HG02759 (cell line): ENCODE results near the gene SIX4.

ENCODE experiments used
- ATAC-seq: cut with Tn5 transposase; IDR thresholded peaks from one replicate; pipeline ENCODE4 v1.9.1; 2021; ENCODE audit warnings: mild to moderate bottlenecking, moderate library complexity; ENCODE audit not compliant: unreplicated experiment

Gene SIX4

GRCh38 chr14:60722357-60723115 lies 1.6 kb downstream of the SIX4 start:
- ATAC-seq: peak; percentile 25

DNA sequence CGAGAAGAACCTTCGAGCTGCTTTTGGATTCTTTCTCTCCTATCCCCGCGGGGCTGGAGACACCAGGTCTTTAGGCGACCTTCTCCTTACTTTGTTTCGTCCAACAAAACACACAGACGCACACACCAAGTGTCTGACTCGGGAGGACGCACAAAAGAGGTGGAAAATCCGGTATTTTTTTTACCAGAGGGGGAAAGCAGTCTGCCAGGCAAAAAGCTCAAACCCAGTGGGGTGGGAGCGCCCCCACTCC lies 2.1 kb downstream of the SIX4 start:
- no peak for ATAC-seq

GRCh38 chr14:60721326-60722106 lies 2.6 kb downstream of the SIX4 start:
- peak; percentile 25 for ATAC-seq

DNA sequence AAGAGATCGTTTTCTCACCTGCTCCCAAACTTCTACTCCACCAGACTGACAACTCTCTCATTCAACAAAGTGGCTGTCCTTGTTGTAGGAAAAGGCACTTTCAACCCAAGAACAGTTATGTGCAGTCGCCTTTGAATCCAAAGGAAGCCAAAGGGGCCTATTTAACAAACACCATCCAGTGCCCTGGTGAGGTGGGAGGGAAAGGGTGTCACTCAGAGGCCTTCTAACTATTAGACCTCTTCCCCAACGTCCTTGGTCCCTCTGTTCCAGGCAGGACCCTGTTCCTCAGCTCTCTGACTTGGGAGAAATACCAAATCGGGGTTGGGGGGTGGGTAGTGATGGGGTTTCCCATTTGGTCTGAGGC lies 3.2 kb downstream of the SIX4 start:
- no peak for ATAC-seq

DNA sequence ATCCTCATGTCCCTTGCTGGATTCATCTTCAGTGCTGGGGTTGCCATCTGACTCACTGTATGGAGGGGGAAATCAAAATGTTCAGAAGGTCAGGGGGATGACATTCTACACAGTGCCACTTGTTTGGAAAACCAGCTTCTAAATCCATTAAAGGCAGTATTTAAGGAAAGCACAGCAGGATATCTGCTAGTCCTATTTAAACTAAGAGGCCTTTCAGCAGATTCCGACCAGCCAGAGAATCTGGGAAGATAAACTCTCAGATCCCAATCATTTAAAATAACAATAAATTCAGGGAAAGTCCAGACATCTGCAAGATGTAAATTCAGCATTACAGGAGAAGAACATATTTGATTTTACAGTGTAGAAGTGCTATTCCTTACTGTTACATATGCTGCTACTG lies 3.8 kb downstream of the SIX4 start:
- no peak for ATAC-seq

DNA sequence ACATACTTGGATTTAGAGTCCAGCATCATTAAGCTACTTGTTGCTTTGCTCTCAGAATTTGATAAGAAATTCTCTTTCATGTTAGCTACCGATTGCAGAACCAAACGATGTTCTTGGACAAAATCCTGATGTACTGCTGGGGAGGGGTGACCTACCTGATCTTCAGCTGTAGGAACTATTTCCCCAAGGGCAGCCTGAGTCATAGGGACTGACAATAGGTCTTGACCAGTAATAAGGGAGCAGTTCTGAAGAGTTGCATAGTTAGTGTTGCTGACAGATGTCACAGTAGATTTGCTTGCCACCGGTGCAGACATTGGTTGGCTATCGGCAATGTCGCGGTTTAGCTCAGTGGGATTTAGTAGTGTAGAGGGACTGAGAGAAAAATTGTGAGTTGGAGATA lies 10.6 kb downstream of the SIX4 start:
- ATAC-seq: no peak

GRCh38 chr14:60710494-60710893 lies 13.7 kb downstream of the SIX4 start:
- no peak for ATAC-seq

GRCh38 chr14:60707858-60708257 lies 16.3 kb downstream of the SIX4 start:
- no peak for ATAC-seq

DNA sequence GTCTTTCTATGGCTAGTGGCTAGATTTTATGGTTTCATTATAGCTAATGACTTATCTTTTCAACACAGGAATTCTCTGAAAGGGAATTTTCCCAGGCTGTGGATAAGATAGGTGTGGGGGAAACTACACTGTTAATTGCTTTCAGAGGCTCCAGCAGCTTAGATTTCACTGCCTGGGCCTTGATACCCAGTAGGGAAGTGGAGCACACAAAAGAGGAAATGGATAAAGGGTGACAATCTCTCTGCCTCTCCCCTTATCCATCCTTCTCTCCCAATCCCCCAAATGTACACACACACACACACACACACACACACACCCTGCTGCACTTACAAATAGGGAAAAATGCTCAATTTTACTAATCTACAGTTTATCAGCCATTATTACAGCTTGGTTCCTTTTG lies 19.1 kb downstream of the SIX4 start:
- ATAC-seq: no peak

- no peak for ATAC-seq
Measured at GRCh38 chr14:60700598-60700997, 23.6 kb downstream of the SIX4 start.

DNA sequence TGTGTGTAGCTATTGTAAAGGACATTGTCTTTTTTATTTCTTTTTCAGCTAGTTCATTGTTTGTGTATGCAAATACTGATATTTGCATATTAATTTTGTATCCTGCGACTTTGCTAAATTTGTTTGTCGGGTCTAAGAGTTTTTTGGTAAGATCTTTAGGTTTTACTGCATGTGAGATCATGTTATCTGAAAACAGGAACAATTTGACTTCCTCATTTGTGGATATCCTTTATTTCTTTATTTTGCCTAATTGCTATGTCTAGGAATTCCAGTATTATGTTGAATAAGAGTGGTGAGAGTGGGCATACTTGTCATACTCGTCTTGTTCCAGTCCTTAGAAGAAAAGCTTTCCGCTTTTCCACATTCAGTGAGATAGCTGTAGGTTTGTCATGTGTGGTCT lies 28.8 kb downstream of the SIX4 start:
- ATAC-seq: no peak

GRCh38 chr14:60691383-60692113 lies 32.6 kb downstream of the SIX4 start:
- ATAC-seq: no peak

DNA sequence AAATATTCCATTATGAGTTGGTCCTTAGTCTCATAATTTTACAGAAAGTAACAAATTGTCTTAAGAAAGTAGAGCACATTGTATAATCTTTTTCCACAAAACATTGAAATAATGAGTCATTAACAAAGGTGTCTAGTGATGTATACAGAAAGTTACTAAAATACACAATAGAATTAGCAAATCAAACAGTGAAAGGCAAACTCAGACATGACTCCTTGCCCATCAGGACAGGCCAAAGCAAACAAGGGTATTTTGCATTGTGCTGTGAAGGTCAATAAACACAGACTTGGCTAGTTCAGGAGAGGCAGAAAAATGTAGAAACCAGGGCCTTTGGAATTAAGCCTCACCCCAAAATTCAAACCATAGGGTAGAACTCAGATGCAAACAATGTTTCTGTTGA lies 37.3 kb downstream of the SIX4 start:
- no peak for ATAC-seq

DNA sequence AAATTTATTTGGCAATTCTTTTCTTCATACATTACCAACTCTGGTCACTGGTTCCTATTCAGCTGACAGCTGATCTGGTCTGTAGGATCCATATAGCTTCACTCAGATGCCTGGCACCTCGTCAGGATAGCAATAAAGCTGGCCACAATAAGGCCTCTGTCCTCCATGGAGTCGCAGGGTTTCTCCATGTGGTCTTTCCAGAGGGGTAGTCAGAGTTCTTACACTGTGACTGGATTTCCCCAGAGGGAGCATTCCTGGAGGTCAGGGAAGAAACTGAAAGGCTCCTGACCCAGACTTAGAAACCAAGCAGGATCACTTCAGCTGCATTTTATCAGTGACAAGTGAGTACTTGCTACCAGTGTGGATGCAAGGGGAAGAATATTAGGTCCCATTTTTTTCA lies 39.9 kb downstream of the SIX4 start:
- no peak for ATAC-seq

DNA sequence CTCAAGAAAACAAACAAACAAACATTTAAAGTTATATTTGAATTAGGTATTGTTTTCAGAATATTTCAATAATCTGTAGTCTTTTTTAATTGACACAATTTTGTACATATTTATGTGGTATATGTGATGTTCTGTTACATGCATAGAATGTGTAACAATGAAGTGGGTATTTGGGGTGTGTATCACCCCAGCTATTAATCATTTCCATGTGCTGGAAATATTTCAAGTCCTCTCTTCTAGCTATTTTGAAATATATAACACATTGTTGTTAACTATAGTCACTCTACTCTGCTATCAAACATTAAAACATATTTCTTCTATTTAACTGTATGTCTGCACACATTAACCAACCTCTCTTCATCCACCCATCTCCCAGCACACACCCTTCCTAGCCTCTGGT lies 42.9 kb downstream of the SIX4 start:
- ATAC-seq: no peak

DNA sequence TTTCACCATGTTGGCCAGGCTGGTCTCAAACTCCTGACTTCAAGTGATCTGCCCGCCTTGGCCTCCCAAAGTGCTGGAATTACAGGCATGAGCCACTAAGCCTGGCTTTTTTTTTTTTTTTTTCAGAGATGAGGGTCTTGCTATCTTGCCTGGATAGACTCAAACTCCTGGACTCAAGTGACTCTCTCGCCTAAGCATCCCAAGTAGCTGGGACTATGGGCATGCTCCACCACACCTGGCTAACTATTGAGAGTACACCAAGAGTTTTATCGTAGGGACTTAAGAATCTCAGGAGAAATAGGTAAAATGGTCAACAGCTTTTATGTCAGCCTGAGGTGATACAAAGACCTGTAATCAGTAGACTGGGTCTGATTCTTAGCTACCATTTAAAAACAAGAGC lies 43.6 kb downstream of the SIX4 start:
- no peak for ATAC-seq

- ATAC-seq: no peak
Measured at GRCh38 chr14:60679566-60680258, 44.4 kb downstream of the SIX4 start.

DNA sequence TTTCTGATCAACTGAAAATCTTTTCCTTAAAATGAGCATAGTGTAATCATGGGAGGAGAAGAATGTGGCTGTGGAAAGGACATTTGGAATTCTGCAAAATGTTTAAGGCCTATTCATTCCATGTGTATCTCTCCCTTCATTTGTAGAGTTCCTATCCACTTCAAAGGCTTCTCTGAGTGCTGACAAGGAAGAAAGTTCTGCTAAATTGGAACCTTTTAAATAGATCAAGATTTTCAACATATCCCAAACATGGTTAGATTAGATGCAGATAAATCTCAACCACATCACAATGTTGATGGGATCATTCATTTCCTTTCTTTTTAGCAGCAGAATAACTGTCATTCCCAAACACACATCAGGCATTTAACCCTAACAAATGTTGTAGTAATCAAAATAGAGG lies 46.5 kb downstream of the SIX4 start:
- ATAC-seq: no peak

DNA sequence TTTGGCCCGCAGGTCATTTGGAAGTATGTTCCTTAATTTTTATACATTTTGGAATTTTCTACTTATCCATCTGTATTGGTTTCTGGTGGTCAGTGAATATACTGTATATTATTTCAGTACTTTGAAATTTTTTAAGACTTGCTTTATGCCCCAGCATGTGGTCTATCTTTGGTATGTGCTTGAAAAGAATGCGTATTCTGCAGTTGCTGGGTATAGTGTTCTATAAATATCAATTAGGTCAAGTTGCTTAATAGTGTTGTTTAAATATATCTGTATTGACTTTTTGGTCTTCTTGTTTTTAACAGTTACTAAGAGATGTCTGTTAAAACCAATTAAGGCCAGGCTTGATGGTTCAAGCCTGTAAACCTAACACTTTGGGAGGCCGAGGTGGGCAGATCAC lies 53.2 kb downstream of the SIX4 start:
- no peak for ATAC-seq

GRCh38 chr14:60668431-60669112 lies 55.6 kb downstream of the SIX4 start:
- ATAC-seq: no peak

- ATAC-seq: no peak
Measured at GRCh38 chr14:60665177-60665550, 59.0 kb downstream of the SIX4 start.
